HG03135 (cell line): ENCODE results near the gene SFXN5.
"Not testable (repeated sequence)": the region's sequence is repeated elsewhere in the genome, so short reads cannot be mapped to it uniquely, and the experiment has no call there.

ENCODE experiments used
- ATAC-seq: cut with Tn5 transposase; IDR thresholded peaks from one replicate; pipeline ENCODE4 v1.9.1; 2021; ENCODE audit warnings: mild to moderate bottlenecking, moderate library complexity; ENCODE audit not compliant: unreplicated experiment

Gene SFXN5

GRCh38 chr2:72914589-72915319 is 156.8 kb downstream of the SFXN5 start:
- no peak for ATAC-seq

GRCh38 chr2:72914206-72914559 is 157.3 kb downstream of the SFXN5 start:
- no peak for ATAC-seq

- ATAC-seq: no peak
Observed at GRCh38 chr2:72913486-72914205, 157.9 kb downstream of the SFXN5 start.

GRCh38 chr2:72911256-72911655 is 160.3 kb downstream of the SFXN5 start:
- ATAC-seq: no peak

GRCh38 chr2:72908741-72909140 is 162.8 kb downstream of the SFXN5 start:
- ATAC-seq: no peak

GRCh38 chr2:72907369-72907768 is 164.1 kb downstream of the SFXN5 start:
- not testable (repeated sequence) for ATAC-seq

- no peak for ATAC-seq
Observed at GRCh38 chr2:72901426-72901825, 170.1 kb downstream of the SFXN5 start.

GRCh38 chr2:72900191-72900825 is 171.2 kb downstream of the SFXN5 start:
- no peak for ATAC-seq

GRCh38 chr2:72898585-72898906 is 173.0 kb downstream of the SFXN5 start:
- ATAC-seq: no peak

- ATAC-seq: no peak
Observed at GRCh38 chr2:72897785-72898584, 173.5 kb downstream of the SFXN5 start.

- no peak for ATAC-seq
Observed at GRCh38 chr2:72896446-72896845, 175.1 kb downstream of the SFXN5 start.

- no peak for ATAC-seq
Observed at GRCh38 chr2:72895759-72896281, 175.7 kb downstream of the SFXN5 start.

- no peak for ATAC-seq
Observed at GRCh38 chr2:72895154-72895553, 176.4 kb downstream of the SFXN5 start.

- no peak for ATAC-seq
Observed at GRCh38 chr2:72894514-72894913, 177.0 kb downstream of the SFXN5 start.

- peak; percentile 70 for ATAC-seq
Observed at GRCh38 chr2:72893594-72894319, 177.8 kb downstream of the SFXN5 start.

GRCh38 chr2:72892506-72893173 is 178.9 kb downstream of the SFXN5 start:
- ATAC-seq: peak; percentile 52
